Fibroblast of lung (primary cell): ENCODE measurements around the gene ATP10A.

Source experiments
- CTCF ChIP-seq, 2 donors: IDR thresholded peaks in 1 of 2; conservative IDR thresholded peaks in 1 of 2; 1 replicate in 1 of 2; 2 replicates in 1 of 2; pipeline ENCODE4 v1.5.1; 2011 to 2012; ENCODE audit warnings: low read length in 2 of 2, control low read depth in 1 of 2, inconsistent platforms in 1 of 2, low read depth in 1 of 2, mild to moderate bottlenecking in 1 of 2
- EZH2 ChIP-seq: IDR thresholded peaks from 2 replicates; pipeline ENCODE4 v1.5.1; 2012; ENCODE audit warnings: low read length, control low read depth, mild to moderate bottlenecking; ENCODE audit errors: missing control alignments

- no peak for TF ChIP-seq CTCF (conservative IDR thresholded peaks at IDR 0.05 in 1 of 2, IDR thresholded peaks at IDR 0.05 in 1 of 2; ENCODE audit: low read depth in 1 of 2, low read length in 2 of 2)
- no peak for TF ChIP-seq EZH2
These were observed 66.7 kb downstream of the ATP10A start for GRCh38 chr15:25796395-25796794.
